ENCODE results near the gene FADS3. TPM values are rescaled to one million over a fixed set of nuclear protein-coding genes. Genes with fewer than 3 reads are reported as not detected.

The FADS3 gene
- polyA plus RNA-seq, 1 experiment: 271 TPM

DNA sequence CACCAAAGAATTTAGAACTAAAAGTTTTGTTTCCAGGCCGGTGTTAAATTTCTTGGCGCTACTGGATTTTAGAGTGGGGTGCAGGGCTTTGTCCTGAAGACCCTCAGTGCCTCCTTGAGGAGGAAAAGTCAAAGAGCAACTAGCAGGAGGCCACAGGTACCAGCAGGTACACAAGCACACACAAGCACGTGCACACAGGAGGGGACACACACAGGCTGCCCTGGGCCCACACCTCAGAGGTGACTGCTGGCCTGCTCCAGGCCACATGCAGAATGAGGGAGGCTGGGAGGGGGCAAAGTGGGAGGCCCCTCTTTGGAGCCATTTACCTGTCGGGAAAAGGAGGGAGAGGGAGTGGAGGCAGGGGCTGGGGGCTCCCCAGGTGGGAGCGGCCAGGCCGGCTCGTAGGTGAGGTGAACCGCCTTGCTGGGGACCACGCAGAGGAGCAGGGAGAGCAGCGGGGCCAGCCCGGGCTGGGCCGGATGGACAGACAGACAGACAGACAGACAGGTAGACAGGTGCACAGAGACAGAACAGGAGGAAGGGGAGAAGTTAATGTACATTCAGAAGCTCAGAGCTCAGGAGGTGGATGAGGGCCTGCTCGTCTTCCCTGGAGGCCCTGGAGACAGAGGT, 13.8 kb upstream of the FADS3 start:
- Histone ChIP-seq H3K4me3 (ENCODE audit: low read depth, low read length) (no peak overlapping the region), H3K27me3 (ENCODE audit: control insufficient read depth, insufficient read depth, low read length) (no peaks in the 10 kb centered on the region), H3K36me3 (ENCODE audit: control insufficient read depth, insufficient read depth, low read length) (peaks cover 16% of the 10 kb centered on the region)
- TF ChIP-seq, protein P1, sequence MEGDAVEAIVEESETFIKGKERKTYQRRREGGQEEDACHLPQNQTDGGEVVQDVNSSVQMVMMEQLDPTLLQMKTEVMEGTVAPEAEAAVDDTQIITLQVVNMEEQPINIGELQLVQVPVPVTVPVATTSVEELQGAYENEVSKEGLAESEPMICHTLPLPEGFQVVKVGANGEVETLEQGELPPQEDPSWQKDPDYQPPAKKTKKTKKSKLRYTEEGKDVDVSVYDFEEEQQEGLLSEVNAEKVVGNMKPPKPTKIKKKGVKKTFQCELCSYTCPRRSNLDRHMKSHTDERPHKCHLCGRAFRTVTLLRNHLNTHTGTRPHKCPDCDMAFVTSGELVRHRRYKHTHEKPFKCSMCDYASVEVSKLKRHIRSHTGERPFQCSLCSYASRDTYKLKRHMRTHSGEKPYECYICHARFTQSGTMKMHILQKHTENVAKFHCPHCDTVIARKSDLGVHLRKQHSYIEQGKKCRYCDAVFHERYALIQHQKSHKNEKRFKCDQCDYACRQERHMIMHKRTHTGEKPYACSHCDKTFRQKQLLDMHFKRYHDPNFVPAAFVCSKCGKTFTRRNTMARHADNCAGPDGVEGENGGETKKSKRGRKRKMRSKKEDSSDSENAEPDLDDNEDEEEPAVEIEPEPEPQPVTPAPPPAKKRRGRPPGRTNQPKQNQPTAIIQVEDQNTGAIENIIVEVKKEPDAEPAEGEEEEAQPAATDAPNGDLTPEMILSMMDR (IDR thresholded peaks at IDR 0.05; ENCODE audit: insufficient read depth, low read depth, low read length): no peak
- CTCF ChIA-PET: interaction anchor here (0.8 to 11.1 kb wide), 5 partner anchors 11 to 203 kb away, joined by 4 to 374 read pairs (median 5); partner anchors contain the start of gene BEST1
- no peak for DNase-seq (ENCODE audit: low read depth)
- POLR2A ChIA-PET: no interaction called here

DNA sequence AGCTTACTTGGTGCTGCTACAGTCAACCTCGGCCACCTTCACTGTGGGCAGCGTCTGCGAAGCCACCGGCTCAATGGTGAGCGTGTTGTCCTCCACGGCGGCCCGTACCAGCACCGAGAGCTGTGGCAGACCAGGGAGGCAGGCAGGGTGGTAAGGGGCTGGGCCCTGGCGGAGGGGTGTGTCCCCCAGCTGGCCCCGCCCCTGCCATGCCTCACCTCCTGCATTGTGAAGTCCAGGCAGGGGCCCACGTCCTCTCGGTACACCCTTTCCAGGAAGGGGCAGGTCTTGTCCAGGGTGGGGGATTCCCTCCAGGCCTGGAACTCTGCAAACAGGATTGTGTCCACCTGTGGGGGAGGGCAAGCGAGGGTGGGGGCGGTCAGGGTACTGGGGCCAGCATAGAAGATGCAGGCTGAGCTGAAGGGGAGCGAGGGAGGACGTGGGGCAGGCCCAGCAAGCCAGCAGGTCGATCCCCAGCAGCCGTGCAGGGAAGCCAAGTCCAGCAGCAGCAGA, 13.2 kb upstream of the FADS3 start:
- TF ChIP-seq, protein P1 (IDR thresholded peaks at IDR 0.05; ENCODE audit: insufficient read depth, low read depth, low read length): no peak
- Histone ChIP-seq H3K4me3 (ENCODE audit: low read depth, low read length) (no peak overlapping the region), H3K27me3 (ENCODE audit: control insufficient read depth, insufficient read depth, low read length) (no peaks in the 10 kb centered on the region), H3K36me3 (ENCODE audit: control insufficient read depth, insufficient read depth, low read length) (peaks cover 16% of the 10 kb centered on the region)
- no peak for DNase-seq (ENCODE audit: low read depth)
- CTCF ChIA-PET: interaction anchor here (0.8 to 11.1 kb wide), 4 partner anchors 20 to 177 kb away, joined by 3 to 374 read pairs (median 11); partner anchors contain the start of gene BEST1
- POLR2A ChIA-PET: no interaction called here

DNA sequence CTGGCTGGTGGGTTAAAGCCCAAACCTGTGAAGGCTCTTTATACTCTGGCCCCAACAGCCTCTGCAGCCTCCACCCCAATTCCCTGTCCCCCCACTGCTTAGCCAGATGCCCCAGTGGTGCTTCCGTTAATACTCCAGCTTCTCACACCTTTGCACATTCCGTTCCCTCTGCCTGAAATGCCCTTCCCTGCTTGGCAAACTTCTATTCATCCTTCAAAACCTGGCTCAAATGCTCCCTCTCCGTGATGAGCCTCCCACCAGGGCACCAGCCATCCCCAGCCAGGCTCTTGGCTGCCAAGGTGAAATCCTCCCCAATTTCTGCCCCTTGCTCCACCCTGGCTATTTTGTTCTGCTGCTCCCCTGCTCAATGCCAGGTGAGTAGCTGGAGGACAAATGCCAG, 12.5 kb upstream of the FADS3 start:
- no peak for DNase-seq (ENCODE audit: low read depth)
- POLR2A ChIA-PET: no interaction called here
- TF ChIP-seq, protein P1 (IDR thresholded peaks at IDR 0.05; ENCODE audit: insufficient read depth, low read depth, low read length): no peak
- peaks cover 16% of the 10 kb centered on the region for H3K36me3 ChIP-seq (ENCODE audit: control insufficient read depth, insufficient read depth, low read length)
- no peak overlapping the region for H3K4me3 ChIP-seq (ENCODE audit: low read depth, low read length)
- CTCF ChIA-PET: interaction anchor here (0.8 to 11.1 kb wide), 4 partner anchors 20 to 178 kb away, joined by 3 to 374 read pairs (median 11); partner anchors contain the start of gene BEST1
- H3K27me3 ChIP-seq (ENCODE audit: control insufficient read depth, insufficient read depth, low read length): no peaks in the 10 kb centered on the region

DNA sequence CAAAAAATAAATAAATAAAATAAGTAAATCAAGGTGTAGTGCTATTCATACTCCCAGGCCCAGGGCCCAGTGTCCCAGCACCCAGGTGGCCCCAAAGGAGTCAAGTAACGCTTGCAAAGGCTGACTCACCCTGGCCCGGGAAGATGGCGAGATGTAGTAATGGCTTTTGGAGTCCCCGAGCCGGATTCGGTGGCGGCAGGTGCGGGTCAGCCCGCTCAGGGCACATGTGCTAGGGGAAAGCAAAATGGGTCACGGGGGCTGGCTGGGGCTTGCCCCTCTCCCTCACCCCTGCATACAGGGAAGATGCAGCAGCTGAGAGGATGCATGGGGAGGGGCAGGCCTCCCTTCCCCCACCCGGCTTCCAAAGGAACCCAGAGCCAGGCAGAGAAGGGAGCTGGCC, 11.0 kb upstream of the FADS3 start:
- Histone ChIP-seq H3K27me3 (ENCODE audit: control insufficient read depth, insufficient read depth, low read length) (no peaks in the 10 kb centered on the region), H3K4me3 (ENCODE audit: low read depth, low read length) (no peak overlapping the region), H3K36me3 (ENCODE audit: control insufficient read depth, insufficient read depth, low read length) (peaks cover 17% of the 10 kb centered on the region)
- POLR2A ChIA-PET: no interaction called here
- no peak for DNase-seq (ENCODE audit: low read depth)
- TF ChIP-seq, protein P1 (IDR thresholded peaks at IDR 0.05; ENCODE audit: insufficient read depth, low read depth, low read length): no peak
- CTCF ChIA-PET: interaction anchor here (0.8 to 11.1 kb wide), 5 partner anchors 29 to 205 kb away, joined by 4 to 374 read pairs (median 84); partner anchors contain the start of gene BEST1

DNA sequence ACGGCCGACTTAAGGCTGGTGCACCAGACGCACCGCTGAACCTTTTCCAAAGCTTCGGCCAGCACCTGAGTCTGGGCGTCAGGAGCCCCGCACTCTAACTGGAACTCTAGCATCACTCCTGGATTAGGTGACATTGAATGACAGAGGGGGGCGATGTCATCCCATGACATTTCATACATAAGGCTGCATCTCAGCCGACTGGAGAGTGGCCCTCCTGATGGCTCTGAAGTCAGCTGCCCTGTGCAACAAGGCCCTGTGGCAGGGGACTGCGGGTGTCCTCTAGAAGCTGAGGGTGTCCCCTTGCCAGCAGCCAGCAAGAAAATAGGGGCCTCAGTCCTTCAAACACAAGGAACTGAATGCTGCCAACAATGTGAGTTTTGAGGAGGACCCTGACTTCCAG, 10.1 kb upstream of the FADS3 start:
- POLR2A ChIA-PET: no interaction called here

More for the DNA sequence above, 10.1 kb upstream of the FADS3 start:
- no peak for DNase-seq (ENCODE audit: low read depth)
- H3K27me3 ChIP-seq (ENCODE audit: control insufficient read depth, insufficient read depth, low read length): no peaks in the 10 kb centered on the region
- TF ChIP-seq, protein P1 (IDR thresholded peaks at IDR 0.05; ENCODE audit: insufficient read depth, low read depth, low read length): no peak
- CTCF ChIA-PET: interaction anchor here (3.4 to 11.1 kb wide), 5 partner anchors 19 to 206 kb away, joined by 17 to 374 read pairs (median 84); partner anchors contain the start of gene BEST1
- H3K36me3 ChIP-seq (ENCODE audit: control insufficient read depth, insufficient read depth, low read length): peaks cover 14% of the 10 kb centered on the region
- no peak overlapping the region for H3K4me3 ChIP-seq (ENCODE audit: low read depth, low read length)
